ENCODE results near the gene STAM2. TPM values are rescaled to one million over a fixed set of nuclear protein-coding genes. Genes with fewer than 3 reads are reported as not detected.
"Not testable (repeated sequence)": the region's sequence is repeated elsewhere in the genome, so short reads cannot be mapped to it uniquely, and the experiment has no call there.

Gene STAM2
- total and polyA plus RNA-seq, 2 experiments from 2014 or later: 4.5 to 21.0 TPM

GRCh38 chr2:152175012-152175367 lies 573 bp downstream of the STAM2 start:
- H3K27ac ChIP-seq: peak overlapping the region; percentile 98
- DNase-seq (ENCODE audit: low read depth in 1 of 2, low spot score in 1 of 2): no peak
- TF ChIP-seq CTCF (IDR thresholded peaks at IDR 0.05; ENCODE audit: low read depth, low read length): no peak
- H3K4me3 ChIP-seq: peak overlapping the region; percentile 74
- no peaks in the 10 kb centered on the region for H3K36me3 ChIP-seq
- peaks cover 4% of the 10 kb centered on the region for H3K4me1 ChIP-seq (ENCODE audit: low read depth)
- no peaks in the 10 kb centered on the region for H3K27me3 ChIP-seq
- no peaks in the 10 kb centered on the region for H3K9me3 ChIP-seq (ENCODE audit: low read depth)

- Histone ChIP-seq H3K9me3 (ENCODE audit: low read depth) (no peaks in the 10 kb centered on the region), H3K36me3 (no peaks in the 10 kb centered on the region), H3K4me1 (ENCODE audit: low read depth) (peaks cover 4% of the 10 kb centered on the region), H3K4me3 (peak overlapping the region; percentile 74), H3K27me3 (no peaks in the 10 kb centered on the region), H3K27ac (peak overlapping the region; percentile 98)
- DNase-seq (ENCODE audit: low read depth in 1 of 2, low spot score in 1 of 2): no peak
- no peak for TF ChIP-seq CTCF (IDR thresholded peaks at IDR 0.05; ENCODE audit: low read depth, low read length)
Measured at GRCh38 chr2:152174574-152174973, 989 bp downstream of the STAM2 start.

GRCh38 chr2:152173831-152174230 lies 1.7 kb downstream of the STAM2 start:
- Histone ChIP-seq H3K9me3 (ENCODE audit: low read depth) (no peaks in the 10 kb centered on the region), H3K36me3 (no peaks in the 10 kb centered on the region), H3K4me3 (no peak overlapping the region), H3K27me3 (no peaks in the 10 kb centered on the region), H3K27ac (no peak overlapping the region), H3K4me1 (ENCODE audit: low read depth) (peaks cover 4% of the 10 kb centered on the region)
- no peak for TF ChIP-seq CTCF (IDR thresholded peaks at IDR 0.05; ENCODE audit: low read depth, low read length)
- DNase-seq (ENCODE audit: low read depth in 1 of 2, low spot score in 1 of 2): no peak

- peak in 1 of 2 donors; percentile 23 for DNase-seq (ENCODE audit: low read depth in 1 of 2, low spot score in 1 of 2)
- H3K9me3 ChIP-seq (ENCODE audit: low read depth); H3K27me3 ChIP-seq; H3K4me3 ChIP-seq; H3K4me1 ChIP-seq (ENCODE audit: low read depth); H3K36me3 ChIP-seq; H3K27ac ChIP-seq: not testable (repeated sequence)
Measured at GRCh38 chr2:152172201-152172785, 3.3 kb downstream of the STAM2 start.

- Histone ChIP-seq H3K4me1 (ENCODE audit: low read depth) (peaks cover 11% of the 10 kb centered on the region), H3K27ac (no peak overlapping the region), H3K36me3 (no peaks in the 10 kb centered on the region), H3K27me3 (no peaks in the 10 kb centered on the region), H3K4me3 (no peak overlapping the region), H3K9me3 (ENCODE audit: low read depth) (no peaks in the 10 kb centered on the region)
- TF ChIP-seq CTCF (IDR thresholded peaks at IDR 0.05; ENCODE audit: low read depth, low read length): no peak
- peak in 1 of 2 donors; percentile 64 for DNase-seq (ENCODE audit: low read depth in 1 of 2, low spot score in 1 of 2)
Measured at GRCh38 chr2:152171718-152172117, 3.8 kb downstream of the STAM2 start.

- not testable (repeated sequence) for H3K4me3 ChIP-seq; H3K27me3 ChIP-seq; H3K9me3 ChIP-seq (ENCODE audit: low read depth); H3K36me3 ChIP-seq; H3K27ac ChIP-seq; DNase-seq (ENCODE audit: low read depth in 1 of 2, low spot score in 1 of 2)
- H3K4me1 ChIP-seq (ENCODE audit: low read depth): peaks cover 21% of the 10 kb centered on the region
Measured at GRCh38 chr2:152169158-152169557, 6.4 kb downstream of the STAM2 start.

- H3K9me3 ChIP-seq (ENCODE audit: low read depth); H3K27me3 ChIP-seq; H3K36me3 ChIP-seq; H3K27ac ChIP-seq; DNase-seq (ENCODE audit: low read depth in 1 of 2, low spot score in 1 of 2); H3K4me3 ChIP-seq: not testable (repeated sequence)
- H3K4me1 ChIP-seq (ENCODE audit: low read depth): peaks cover 18% of the 10 kb centered on the region
Measured at GRCh38 chr2:152167470-152167869, 8.1 kb downstream of the STAM2 start.

Data from cardiac muscle cell (in vitro differentiated cells and primary cell).